ENCODE measurements around the gene ID1. TPM values are rescaled to one million over a fixed set of nuclear protein-coding genes. Genes with fewer than 3 reads are reported as not detected.
A peak's percentile ranks its signal among the peaks of the same experiment; 100 is the strongest.

ID1 gene
- total and polyA plus RNA-seq, 2 of the 13 experiments (the other 11 are each of a cell fraction or from before 2014, with no cell fraction given) = 320 to 419 TPM

DNA sequence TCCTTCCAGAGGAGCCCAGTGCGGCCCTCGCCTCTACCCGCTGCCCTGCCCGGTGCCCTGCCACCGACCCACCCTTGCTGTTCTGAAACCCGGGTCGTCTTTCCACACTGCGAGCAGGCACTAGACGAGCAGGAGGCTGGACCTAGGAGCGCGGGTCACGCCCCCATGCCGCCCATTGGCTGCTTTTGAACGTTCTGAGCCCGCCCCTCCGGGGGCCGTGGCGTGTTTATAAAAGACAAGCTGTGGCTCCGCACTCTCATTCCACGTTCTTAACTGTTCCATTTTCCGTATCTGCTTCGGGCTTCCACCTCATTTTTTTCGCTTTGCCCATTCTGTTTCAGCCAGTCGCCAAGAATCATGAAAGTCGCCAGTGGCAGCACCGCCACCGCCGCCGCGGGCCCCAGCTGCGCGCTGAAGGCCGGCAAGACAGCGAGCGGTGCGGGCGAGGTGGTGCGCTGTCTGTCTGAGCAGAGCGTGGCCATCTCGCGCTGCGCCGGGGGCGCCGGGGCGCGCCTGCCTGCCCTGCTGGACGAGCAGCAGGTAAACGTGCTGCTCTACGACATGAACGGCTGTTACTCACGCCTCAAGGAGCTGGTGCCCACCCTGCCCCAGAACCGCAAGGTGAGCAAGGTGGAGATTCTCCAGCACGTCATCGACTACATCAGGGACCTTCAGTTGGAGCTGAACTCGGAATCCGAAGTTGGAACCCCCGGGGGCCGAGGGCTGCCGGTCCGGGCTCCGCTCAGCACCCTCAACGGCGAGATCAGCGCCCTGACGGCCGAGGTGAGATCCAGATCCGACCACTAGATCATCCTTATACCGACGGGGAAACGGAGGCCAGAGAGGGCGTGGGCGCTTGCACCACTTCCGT is at the start of gene ID1 (continued):
- TF ChIP-seq MAX (IDR thresholded peaks at IDR 0.05) (no peak), HNRNPLL (IDR thresholded peaks at IDR 0.05; ENCODE audit: low read depth, low read length, poor library complexity, severe bottlenecking) (peak; percentile 93), GMEB2 (CRISPR knock-in tag; IDR thresholded peaks at IDR 0.05; ENCODE audit: low read depth) (no peak; the same call in 1 of the 2 replicates), FOXO1 (CRISPR knock-in tag; IDR thresholded peaks at IDR 0.05) (no peak; the same call in none of the 2 replicates), ZNF264 (CRISPR knock-in tag; IDR thresholded peaks at IDR 0.05) (peak; percentile 94; the same call in 1 of the 2 replicates), NFE2L1 (CRISPR knock-in tag; IDR thresholded peaks at IDR 0.05; ENCODE audit: borderline replicate concordance) (peak; percentile 72; the same call in 1 of the 2 replicates), ZKSCAN1 (IDR thresholded peaks at IDR 0.05; ENCODE audit: low read length) (peak; percentile 52; the same call in 1 of the 2 replicates), ZNF703 (CRISPR knock-in tag; IDR thresholded peaks at IDR 0.05; ENCODE audit: borderline replicate concordance) (peak; percentile 85; the same call in 1 of the 2 replicates), ZNF770 (CRISPR knock-in tag; IDR thresholded peaks at IDR 0.05) (peak; percentile 79), ZNF841 (CRISPR knock-in tag; IDR thresholded peaks at IDR 0.05; ENCODE audit: borderline replicate concordance) (peak; percentile 66), HIVEP1 (CRISPR knock-in tag; IDR thresholded peaks at IDR 0.05) (no peak; the same call in 1 of the 2 replicates)
- TF ChIP-seq, protein P1, sequence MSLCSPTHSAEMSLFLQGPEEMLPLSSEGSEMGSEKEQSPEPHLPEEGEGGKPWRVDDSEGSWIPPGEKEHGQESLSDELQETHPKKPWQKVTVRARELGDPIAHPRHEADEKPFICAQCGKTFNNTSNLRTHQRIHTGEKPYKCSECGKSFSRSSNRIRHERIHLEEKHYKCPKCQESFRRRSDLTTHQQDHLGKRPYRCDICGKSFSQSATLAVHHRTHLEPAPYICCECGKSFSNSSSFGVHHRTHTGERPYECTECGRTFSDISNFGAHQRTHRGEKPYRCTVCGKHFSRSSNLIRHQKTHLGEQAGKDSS (CRISPR knock-in tag; IDR thresholded peaks at IDR 0.05; ENCODE audit: borderline replicate concordance, low read depth) = peak; percentile 98
- TF ChIP-seq, protein P2, sequence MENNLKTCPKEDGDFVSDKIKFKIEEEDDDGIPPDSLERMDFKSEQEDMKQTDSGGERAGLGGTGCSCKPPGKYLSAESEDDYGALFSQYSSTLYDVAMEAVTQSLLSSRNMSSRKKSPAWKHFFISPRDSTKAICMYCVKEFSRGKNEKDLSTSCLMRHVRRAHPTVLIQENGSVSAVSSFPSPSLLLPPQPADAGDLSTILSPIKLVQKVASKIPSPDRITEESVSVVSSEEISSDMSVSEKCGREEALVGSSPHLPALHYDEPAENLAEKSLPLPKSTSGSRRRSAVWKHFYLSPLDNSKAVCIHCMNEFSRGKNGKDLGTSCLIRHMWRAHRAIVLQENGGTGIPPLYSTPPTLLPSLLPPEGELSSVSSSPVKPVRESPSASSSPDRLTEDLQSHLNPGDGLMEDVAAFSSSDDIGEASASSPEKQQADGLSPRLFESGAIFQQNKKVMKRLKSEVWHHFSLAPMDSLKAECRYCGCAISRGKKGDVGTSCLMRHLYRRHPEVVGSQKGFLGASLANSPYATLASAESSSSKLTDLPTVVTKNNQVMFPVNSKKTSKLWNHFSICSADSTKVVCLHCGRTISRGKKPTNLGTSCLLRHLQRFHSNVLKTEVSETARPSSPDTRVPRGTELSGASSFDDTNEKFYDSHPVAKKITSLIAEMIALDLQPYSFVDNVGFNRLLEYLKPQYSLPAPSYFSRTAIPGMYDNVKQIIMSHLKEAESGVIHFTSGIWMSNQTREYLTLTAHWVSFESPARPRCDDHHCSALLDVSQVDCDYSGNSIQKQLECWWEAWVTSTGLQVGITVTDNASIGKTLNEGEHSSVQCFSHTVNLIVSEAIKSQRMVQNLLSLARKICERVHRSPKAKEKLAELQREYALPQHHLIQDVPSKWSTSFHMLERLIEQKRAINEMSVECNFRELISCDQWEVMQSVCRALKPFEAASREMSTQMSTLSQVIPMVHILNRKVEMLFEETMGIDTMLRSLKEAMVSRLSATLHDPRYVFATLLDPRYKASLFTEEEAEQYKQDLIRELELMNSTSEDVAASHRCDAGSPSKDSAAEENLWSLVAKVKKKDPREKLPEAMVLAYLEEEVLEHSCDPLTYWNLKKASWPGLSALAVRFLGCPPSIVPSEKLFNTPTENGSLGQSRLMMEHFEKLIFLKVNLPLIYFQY (CRISPR knock-in tag; IDR thresholded peaks at IDR 0.05; ENCODE audit: borderline replicate concordance) = peak; percentile 97
- TF ChIP-seq, protein P3, sequence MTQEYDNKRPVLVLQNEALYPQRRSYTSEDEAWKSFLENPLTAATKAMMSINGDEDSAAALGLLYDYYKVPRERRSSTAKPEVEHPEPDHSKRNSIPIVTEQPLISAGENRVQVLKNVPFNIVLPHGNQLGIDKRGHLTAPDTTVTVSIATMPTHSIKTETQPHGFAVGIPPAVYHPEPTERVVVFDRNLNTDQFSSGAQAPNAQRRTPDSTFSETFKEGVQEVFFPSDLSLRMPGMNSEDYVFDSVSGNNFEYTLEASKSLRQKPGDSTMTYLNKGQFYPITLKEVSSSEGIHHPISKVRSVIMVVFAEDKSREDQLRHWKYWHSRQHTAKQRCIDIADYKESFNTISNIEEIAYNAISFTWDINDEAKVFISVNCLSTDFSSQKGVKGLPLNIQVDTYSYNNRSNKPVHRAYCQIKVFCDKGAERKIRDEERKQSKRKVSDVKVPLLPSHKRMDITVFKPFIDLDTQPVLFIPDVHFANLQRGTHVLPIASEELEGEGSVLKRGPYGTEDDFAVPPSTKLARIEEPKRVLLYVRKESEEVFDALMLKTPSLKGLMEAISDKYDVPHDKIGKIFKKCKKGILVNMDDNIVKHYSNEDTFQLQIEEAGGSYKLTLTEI (CRISPR knock-in tag; conservative IDR thresholded peaks at IDR 0.05) = peak; percentile 47; the same call in 1 of the 2 replicates
- TF ChIP-seq, protein P4, sequence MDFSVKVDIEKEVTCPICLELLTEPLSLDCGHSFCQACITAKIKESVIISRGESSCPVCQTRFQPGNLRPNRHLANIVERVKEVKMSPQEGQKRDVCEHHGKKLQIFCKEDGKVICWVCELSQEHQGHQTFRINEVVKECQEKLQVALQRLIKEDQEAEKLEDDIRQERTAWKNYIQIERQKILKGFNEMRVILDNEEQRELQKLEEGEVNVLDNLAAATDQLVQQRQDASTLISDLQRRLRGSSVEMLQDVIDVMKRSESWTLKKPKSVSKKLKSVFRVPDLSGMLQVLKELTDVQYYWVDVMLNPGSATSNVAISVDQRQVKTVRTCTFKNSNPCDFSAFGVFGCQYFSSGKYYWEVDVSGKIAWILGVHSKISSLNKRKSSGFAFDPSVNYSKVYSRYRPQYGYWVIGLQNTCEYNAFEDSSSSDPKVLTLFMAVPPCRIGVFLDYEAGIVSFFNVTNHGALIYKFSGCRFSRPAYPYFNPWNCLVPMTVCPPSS (IDR thresholded peaks at IDR 0.05) = no peak

Data from HepG2 (cell line).